ENCODE measurements around the gene RPA1.

RPA1 gene

DNA sequence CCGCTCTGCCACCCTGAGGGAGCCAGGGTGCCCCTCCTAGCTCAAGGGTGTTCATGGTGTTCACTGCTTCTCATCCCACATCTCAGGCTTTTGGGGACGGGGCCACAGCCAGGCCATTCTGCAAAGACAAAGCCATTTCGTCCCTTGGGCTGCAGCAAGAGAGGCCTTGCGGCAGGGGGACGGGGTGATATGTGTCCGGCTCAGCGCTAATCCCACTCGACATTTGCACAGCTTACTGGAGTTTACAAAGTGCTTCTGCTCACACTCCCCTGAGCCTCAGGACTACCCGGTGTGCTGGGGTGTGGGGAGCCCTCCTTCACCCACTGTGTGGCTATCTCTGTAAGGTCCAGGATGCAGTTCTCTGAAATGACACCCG is 111.0 kb downstream of the RPA1 start:
- H3K36me3 Mint-ChIP-seq (ENCODE audit: low read depth) = no peaks in the 10 kb centered on the region

DNA sequence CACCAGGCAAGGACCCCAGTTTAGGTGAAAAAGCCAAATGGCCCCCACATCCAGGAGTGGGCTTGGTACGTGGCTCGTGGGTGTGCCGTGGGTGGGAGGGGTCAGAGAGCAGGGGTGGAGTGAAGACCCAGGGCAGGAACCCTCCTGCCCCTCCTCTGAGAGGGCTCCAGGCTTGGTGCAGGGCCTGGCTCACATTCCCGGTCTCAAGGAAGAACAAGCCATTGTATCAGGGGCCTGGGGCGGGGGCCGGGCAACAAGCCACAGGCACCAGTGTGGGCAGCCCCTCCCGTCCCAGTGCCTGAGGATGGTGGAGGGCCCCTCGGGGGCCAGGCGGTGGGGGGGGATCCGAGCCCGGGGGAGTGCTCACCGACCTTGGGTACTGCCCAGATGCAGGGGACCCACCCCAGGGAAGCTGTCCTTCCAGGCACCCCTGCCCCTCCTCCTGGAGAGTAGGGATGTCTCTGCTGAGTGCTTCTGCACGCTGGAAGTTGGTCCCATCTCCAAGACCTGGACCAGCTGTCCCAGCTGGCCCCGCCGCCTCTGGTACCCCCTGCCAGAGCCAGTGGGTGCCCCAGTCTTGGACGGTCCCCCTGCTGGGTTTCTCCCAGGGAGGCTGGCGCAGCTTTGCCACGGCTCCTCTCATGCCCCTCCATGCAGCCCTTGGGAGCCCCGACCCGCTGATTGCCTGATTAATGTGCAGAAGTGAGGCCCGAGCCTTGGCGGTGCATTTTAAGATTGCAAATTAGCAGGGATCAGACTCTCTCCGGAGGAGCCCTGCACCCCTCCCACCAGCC is 111.7 kb downstream of the RPA1 start:
- no peak for DNase-seq (ENCODE audit: low spot score)
- H3K4me3 Mint-ChIP-seq = no peak overlapping the region
- no peak overlapping the region for H3K27ac Mint-ChIP-seq
- H3K9me3 Mint-ChIP-seq = no peaks in the 10 kb centered on the region
- H3K27me3 Mint-ChIP-seq (ENCODE audit: low read depth) = no peaks in the 10 kb centered on the region
- H3K36me3 Mint-ChIP-seq (ENCODE audit: low read depth) = no peaks in the 10 kb centered on the region
- no peaks in the 10 kb centered on the region for H3K4me1 Mint-ChIP-seq (ENCODE audit: low read depth)

More for the DNA sequence above, 111.0 kb downstream of the RPA1 start:
- Mint-ChIP-seq H3K4me3 (no peak overlapping the region), H3K4me1 (ENCODE audit: low read depth) (no peaks in the 10 kb centered on the region), H3K27ac (no peak overlapping the region), H3K9me3 (no peaks in the 10 kb centered on the region), H3K27me3 (ENCODE audit: low read depth) (no peaks in the 10 kb centered on the region)
- no peak for DNase-seq (ENCODE audit: low spot score)

DNA sequence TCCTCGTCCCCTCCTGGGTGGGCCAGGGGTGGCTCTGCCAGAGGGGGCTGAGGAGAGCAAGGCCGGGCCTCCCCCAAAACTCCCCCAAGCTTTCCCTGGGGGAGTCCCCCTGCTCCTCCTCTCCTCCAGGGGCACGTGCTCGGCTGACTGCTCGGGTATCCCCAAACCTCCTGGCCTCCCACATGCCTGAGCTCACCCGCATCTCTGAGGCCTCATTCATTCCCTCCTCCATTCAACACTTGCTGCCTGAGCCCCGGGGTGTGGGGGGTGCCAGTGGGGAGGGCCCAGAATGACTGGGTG is 112.2 kb downstream of the RPA1 start:
- no peaks in the 10 kb centered on the region for H3K9me3 Mint-ChIP-seq

DNA sequence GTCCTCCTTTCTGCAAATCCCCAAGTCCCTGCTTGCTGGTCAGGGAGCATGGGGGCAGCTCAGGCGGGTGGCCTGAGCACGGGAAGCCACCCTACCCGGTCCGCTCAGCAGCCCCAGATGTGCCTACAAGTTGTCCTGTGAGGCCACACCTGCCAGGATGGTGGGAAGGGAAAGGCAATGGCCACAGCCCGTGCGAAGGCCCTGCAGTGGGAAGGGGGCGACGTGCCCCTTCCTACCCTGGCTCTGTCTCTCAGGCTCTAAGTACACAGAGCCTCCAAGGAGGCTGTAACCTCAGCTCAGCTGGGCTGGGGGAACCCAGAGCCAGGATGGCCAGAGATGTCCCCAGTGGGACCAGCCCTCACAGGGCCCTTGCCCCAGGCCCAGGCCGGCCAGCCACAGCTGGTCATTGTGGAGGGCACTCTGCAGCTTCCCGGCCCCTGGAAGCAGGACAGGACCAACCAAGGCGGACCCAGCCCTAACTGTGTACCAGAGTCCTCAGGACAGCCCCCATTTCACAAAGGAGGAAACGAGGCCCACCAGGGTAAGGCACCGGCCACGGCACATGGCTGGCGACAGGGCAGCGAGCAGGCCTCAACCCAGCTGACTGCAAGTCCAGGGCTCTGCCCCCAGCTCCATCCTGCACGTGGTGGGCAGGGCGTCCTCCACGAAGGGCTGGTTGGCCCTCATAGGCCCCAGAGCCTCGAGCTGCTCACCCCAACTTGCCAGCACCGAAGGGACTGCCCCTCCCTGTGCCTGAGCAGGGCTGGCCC is 113.0 kb downstream of the RPA1 start:
- Mint-ChIP-seq H3K27ac (no peak overlapping the region), H3K36me3 (ENCODE audit: low read depth) (no peaks in the 10 kb centered on the region), H3K9me3 (no peaks in the 10 kb centered on the region), H3K4me3 (no peak overlapping the region), H3K4me1 (ENCODE audit: low read depth) (no peaks in the 10 kb centered on the region), H3K27me3 (ENCODE audit: low read depth) (no peaks in the 10 kb centered on the region)
- no peak for DNase-seq (ENCODE audit: low spot score)

More for the DNA sequence above, 112.2 kb downstream of the RPA1 start:
- no peaks in the 10 kb centered on the region for H3K36me3 Mint-ChIP-seq (ENCODE audit: low read depth)
- H3K4me3 Mint-ChIP-seq = no peak overlapping the region
- no peak overlapping the region for H3K27ac Mint-ChIP-seq
- no peaks in the 10 kb centered on the region for H3K27me3 Mint-ChIP-seq (ENCODE audit: low read depth)
- no peak for DNase-seq (ENCODE audit: low spot score)
- H3K4me1 Mint-ChIP-seq (ENCODE audit: low read depth) = no peaks in the 10 kb centered on the region

DNA sequence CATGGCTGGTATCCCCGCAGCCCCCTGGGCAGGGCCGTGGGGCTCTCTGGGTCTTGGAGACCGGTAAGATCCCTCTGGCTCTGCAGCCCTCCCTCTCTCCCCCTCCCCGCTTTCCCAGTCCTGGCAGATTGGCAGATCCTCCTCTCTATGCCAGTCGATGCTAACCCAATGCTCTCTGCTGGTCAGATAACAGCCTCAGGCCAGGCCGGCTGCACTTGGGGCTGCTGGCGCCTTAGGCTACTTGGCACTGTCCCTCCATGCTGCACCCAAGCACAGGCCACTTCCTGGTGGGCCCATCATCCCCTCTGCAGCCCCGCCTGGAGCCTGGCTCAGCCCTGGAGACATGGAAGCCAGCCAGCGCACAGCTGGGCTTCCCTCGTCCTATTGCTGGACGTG is 113.6 kb downstream of the RPA1 start:
- DNase-seq (ENCODE audit: low spot score) = no peak
- H3K36me3 Mint-ChIP-seq (ENCODE audit: low read depth) = no peaks in the 10 kb centered on the region
- H3K4me3 Mint-ChIP-seq = no peak overlapping the region
- no peak overlapping the region for H3K27ac Mint-ChIP-seq
- no peaks in the 10 kb centered on the region for H3K27me3 Mint-ChIP-seq (ENCODE audit: low read depth)
- no peaks in the 10 kb centered on the region for H3K4me1 Mint-ChIP-seq (ENCODE audit: low read depth)
- H3K9me3 Mint-ChIP-seq = no peaks in the 10 kb centered on the region

DNA sequence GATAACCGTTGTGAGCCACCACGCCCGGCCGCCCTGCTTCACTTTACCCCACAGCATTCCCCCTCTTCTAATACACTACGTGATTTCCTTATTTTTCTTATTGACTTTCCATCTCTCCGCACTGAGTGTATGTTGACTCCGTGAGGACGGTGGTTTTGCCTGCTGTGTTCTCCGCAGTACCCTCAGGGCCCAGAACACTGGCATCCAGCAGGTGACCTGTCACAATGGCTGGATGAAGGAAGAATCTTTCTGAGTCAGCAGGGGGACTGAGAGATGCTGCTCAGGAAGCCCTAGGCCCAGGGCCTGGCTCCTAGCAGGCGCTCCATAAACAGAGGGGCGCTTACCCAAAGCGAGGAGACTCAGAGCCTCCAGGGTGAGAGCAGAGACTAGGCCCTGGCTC is 115.8 kb downstream of the RPA1 start:
- Mint-ChIP-seq H3K27ac (no peak overlapping the region), H3K4me3 (no peak overlapping the region), H3K9me3 (no peaks in the 10 kb centered on the region), H3K36me3 (ENCODE audit: low read depth) (no peaks in the 10 kb centered on the region), H3K4me1 (ENCODE audit: low read depth) (no peaks in the 10 kb centered on the region), H3K27me3 (ENCODE audit: low read depth) (no peaks in the 10 kb centered on the region)
- no peak for DNase-seq (ENCODE audit: low spot score)

DNA sequence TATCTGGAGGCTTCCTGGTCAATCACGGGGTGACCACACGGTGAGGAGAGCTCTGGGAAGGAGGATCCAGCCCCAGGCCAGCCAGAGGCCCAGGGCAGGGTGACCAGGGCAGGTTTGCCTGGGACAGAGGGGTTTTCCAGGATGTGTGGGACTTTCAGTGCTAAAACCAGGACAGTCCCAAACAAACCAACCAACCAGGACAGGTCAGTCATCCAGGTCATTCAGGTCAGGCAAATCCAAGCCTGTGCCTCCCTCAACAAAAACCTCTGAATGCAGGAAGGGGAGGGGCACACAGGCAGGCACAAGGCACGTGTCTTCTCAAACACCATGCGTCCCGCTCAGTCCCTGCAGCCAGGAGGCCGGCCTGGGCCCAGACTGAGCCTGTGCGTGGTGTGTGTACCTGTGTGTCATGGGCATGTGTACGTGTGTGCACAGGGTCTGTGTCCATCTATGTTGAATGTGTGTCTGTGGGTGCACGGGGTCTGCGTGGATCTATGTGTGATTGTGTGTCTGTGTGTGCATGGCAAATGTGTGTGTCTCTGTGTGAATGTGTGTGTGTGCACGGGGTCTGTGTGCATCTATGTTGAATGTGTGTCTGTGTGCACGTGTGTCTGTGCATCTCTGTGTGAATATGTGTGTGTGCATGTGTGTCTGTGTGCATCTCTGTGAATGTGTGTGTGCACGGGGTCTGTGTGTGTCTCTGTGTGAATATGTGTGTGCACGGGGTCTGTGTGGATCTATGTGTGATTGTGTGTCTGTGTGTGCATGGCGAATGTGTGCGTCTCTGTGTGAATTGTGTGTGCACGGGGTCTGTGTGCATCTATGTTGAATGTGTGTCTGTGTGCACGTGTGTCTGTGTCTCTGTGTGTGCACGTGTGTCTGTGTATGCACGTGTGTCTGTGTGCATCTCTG is 116.5 kb downstream of the RPA1 start:
- no peaks in the 10 kb centered on the region for H3K4me1 Mint-ChIP-seq (ENCODE audit: low read depth)
- no peak overlapping the region for H3K27ac Mint-ChIP-seq
- H3K9me3 Mint-ChIP-seq = no peaks in the 10 kb centered on the region
- no peaks in the 10 kb centered on the region for H3K27me3 Mint-ChIP-seq (ENCODE audit: low read depth)
- no peak overlapping the region for H3K4me3 Mint-ChIP-seq
- no peak for DNase-seq (ENCODE audit: low spot score)
- H3K36me3 Mint-ChIP-seq (ENCODE audit: low read depth) = no peaks in the 10 kb centered on the region

DNA sequence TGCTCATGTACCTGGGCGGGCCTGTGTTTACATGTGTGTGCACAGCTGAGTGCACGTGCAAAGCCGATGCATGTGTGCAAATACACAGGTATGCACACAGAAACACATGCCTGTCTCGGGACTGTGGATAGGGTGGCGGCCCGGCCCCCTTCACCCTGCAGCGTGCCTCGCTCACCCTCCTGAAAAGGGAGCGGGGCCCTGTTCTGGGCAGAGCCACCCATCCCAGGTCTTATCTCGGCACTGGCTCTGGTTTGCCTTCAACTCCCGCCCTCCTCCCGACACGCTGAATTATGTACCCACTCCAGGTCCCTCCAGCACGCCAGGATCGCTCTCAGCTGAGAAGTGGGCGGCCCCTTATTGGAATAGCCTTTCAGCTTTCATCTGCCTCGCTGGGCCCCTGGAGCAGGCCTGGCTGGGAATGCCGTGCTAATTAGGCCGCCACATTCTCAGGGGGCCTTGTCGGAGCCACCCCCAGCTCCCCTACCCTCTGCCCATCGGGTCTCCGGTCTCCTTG is 117.5 kb downstream of the RPA1 start:
- no peak overlapping the region for H3K4me3 Mint-ChIP-seq
- no peaks in the 10 kb centered on the region for H3K36me3 Mint-ChIP-seq (ENCODE audit: low read depth)
- H3K27ac Mint-ChIP-seq = no peak overlapping the region
- H3K4me1 Mint-ChIP-seq (ENCODE audit: low read depth) = no peaks in the 10 kb centered on the region
- no peaks in the 10 kb centered on the region for H3K27me3 Mint-ChIP-seq (ENCODE audit: low read depth)
- DNase-seq (ENCODE audit: low spot score) = no peak
- H3K9me3 Mint-ChIP-seq = no peaks in the 10 kb centered on the region

DNA sequence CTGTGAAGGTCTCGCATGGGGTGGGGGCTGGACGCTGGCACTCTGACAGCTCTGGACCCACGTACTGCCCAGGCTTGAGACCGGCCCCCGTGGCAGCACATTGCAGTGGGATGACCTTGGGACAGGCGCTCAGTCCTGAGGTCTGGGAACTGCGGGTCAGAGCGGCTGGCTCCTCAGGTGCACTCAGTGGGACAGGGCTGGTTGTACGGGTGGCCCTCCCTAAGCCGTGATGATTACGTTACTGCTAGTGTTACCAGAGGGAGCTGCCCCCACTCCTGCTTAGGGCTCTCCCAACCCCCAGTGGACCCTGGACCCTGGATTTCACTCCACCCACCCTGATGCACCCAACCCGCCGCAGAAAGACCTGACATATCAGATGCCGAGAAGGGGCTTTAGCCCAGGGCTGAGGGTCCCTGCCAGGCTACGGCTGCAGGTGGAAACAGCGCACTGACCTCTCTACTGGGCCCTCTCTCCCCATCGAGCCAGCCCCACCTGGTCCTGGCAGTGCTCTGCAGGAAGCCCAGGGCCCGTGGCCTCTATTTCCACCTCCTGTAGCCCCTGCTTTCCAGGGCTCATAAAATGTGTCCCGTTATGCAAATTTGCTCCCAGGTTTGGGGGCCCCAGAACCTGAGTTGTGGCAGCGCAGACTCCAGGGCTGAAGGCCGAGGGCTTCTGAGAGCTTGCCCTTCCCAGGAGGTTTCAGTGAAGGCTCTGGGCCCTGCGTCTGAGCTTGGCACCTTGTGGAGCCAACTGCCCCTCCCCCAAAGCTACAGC is 118.1 kb downstream of the RPA1 start:
- Mint-ChIP-seq H3K4me1 (ENCODE audit: low read depth) (no peaks in the 10 kb centered on the region), H3K36me3 (ENCODE audit: low read depth) (no peaks in the 10 kb centered on the region), H3K27ac (no peak overlapping the region), H3K9me3 (no peaks in the 10 kb centered on the region), H3K27me3 (ENCODE audit: low read depth) (no peaks in the 10 kb centered on the region), H3K4me3 (no peak overlapping the region)
- DNase-seq (ENCODE audit: low spot score) = no peak

DNA sequence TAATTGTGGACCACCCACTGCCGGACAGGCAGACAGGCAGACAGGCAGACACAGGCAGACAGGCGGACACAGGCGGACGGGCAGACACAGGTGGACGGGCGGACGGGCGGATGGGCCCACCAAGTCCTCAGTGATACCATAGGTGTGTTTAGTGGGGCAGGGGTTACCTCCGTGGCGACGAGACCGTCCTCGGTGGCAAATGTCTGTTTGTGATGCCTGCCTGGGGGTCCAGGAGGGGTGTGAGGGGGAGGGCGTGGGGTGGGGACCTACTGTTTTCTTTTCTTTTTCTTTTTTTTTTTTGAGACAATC is 118.7 kb downstream of the RPA1 start:
- Mint-ChIP-seq H3K27ac (no peak overlapping the region), H3K36me3 (ENCODE audit: low read depth) (no peaks in the 10 kb centered on the region), H3K9me3 (no peaks in the 10 kb centered on the region), H3K4me3 (no peak overlapping the region), H3K27me3 (ENCODE audit: low read depth) (no peaks in the 10 kb centered on the region), H3K4me1 (ENCODE audit: low read depth) (no peaks in the 10 kb centered on the region)
- DNase-seq (ENCODE audit: low spot score) = no peak
